Progenitor cell of endocrine pancreas (in vitro differentiated cells): ENCODE measurements around the gene SLC25A26. TPM values are rescaled to one million over a fixed set of nuclear protein-coding genes. Genes with fewer than 3 reads are reported as not detected.

ENCODE experiments used
- DNase-seq: peaks from one replicate; pipeline ENCODE4 v3.0.0; 2021; ENCODE audit warnings: low spot score; ENCODE audit not compliant: unreplicated experiment
- H3K27ac Mint-ChIP-seq: 2 replicates; pipeline ENCODE4 v1.8.0; 2021; ENCODE audit warnings: mild to moderate bottlenecking, moderate library complexity, mixed read lengths
- H3K27me3 Mint-ChIP-seq: 2 replicates; pipeline ENCODE4 v1.8.0; 2021; ENCODE audit warnings: mixed read lengths
- H3K36me3 Mint-ChIP-seq: 2 replicates; pipeline ENCODE4 v1.8.0; 2022; ENCODE audit warnings: mixed read lengths; ENCODE audit not compliant: insufficient read depth
- H3K4me1 Mint-ChIP-seq: 2 replicates; pipeline ENCODE4 v1.8.0; 2021; ENCODE audit warnings: low read depth, mixed read lengths
- H3K4me3 Mint-ChIP-seq: 2 replicates; pipeline ENCODE4 v1.8.0; 2021; ENCODE audit warnings: low read depth, mild to moderate bottlenecking, moderate library complexity, mixed read lengths
- H3K9me3 Mint-ChIP-seq: 2 replicates; pipeline ENCODE4 v1.8.0; 2021; ENCODE audit warnings: low read depth, mixed read lengths
- total RNA-seq: library from RNA; stranded (reverse); gene quantifications from 2 replicates; pipeline ENCODE4 v1.2.1, GENCODE V29; 2021
- TF ChIP-seq, protein P1 (sequence below): fragments of 200-600 bp; sonication (generic); IDR thresholded peaks from one replicate; pipeline ENCODE4 v1.5.0; 2021; ENCODE audit warnings: antibody characterized with exemption, mild to moderate bottlenecking; ENCODE audit not compliant: unreplicated experiment

Gene SLC25A26
- total RNA-seq, 1 donor from 2014 or later, result 18.9 TPM

DNA sequence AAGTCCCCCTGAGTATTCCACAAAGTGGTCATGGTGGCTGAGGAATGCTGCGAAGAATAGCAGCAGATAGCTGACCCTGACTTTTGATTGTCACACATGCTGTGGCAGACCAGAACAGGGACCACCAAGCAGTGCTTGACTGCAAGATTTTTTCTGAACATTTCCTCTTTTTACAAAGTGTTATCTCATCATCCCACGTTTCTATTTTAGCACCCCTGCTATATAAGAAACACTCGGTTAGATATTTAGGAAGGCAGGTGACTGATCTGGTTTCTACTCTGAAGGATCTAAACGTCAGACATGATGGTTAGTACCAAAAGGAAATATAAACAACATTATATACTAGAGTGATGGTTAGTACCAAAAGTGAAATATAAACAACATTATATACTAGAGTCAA lies 9.1 kb downstream of the SLC25A26 start:
- Mint-ChIP-seq H3K4me1 (no peaks in the 10 kb centered on the region), H3K9me3 (no peaks in the 10 kb centered on the region), H3K36me3 (peaks cover 1% of the 10 kb centered on the region), H3K27me3 (no peaks in the 10 kb centered on the region), H3K4me3 (no peak overlapping the region), H3K27ac (no peak overlapping the region)
- TF ChIP-seq, protein P1, sequence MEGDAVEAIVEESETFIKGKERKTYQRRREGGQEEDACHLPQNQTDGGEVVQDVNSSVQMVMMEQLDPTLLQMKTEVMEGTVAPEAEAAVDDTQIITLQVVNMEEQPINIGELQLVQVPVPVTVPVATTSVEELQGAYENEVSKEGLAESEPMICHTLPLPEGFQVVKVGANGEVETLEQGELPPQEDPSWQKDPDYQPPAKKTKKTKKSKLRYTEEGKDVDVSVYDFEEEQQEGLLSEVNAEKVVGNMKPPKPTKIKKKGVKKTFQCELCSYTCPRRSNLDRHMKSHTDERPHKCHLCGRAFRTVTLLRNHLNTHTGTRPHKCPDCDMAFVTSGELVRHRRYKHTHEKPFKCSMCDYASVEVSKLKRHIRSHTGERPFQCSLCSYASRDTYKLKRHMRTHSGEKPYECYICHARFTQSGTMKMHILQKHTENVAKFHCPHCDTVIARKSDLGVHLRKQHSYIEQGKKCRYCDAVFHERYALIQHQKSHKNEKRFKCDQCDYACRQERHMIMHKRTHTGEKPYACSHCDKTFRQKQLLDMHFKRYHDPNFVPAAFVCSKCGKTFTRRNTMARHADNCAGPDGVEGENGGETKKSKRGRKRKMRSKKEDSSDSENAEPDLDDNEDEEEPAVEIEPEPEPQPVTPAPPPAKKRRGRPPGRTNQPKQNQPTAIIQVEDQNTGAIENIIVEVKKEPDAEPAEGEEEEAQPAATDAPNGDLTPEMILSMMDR, result no peak
- no peak for DNase-seq

DNA sequence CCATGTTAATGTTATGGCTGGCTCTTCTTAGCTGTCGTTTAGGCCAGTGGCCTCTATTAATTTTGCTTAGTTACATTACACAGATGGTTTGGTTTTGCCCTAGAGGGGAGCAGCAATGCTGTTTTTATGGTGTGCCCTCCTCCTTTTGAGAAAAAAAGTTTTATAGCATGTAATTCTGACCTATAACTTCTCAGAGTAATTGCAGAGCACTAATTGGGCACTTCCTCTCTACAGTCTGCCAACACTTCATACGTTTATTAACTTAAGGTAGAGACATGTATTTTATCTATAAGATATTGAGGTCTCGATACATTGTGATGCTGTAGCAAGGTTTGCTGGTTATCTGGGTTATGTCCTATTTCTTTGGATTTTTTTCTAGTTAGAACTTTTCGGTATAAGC lies 12.2 kb downstream of the SLC25A26 start:
- no peak overlapping the region for H3K4me3 Mint-ChIP-seq
- H3K27me3 Mint-ChIP-seq, result no peaks in the 10 kb centered on the region
- no peak overlapping the region for H3K27ac Mint-ChIP-seq
- TF ChIP-seq, protein P1, result no peak
- peaks cover 1% of the 10 kb centered on the region for H3K36me3 Mint-ChIP-seq
- peaks cover 2% of the 10 kb centered on the region for H3K4me1 Mint-ChIP-seq
- no peaks in the 10 kb centered on the region for H3K9me3 Mint-ChIP-seq
- no peak for DNase-seq

DNA sequence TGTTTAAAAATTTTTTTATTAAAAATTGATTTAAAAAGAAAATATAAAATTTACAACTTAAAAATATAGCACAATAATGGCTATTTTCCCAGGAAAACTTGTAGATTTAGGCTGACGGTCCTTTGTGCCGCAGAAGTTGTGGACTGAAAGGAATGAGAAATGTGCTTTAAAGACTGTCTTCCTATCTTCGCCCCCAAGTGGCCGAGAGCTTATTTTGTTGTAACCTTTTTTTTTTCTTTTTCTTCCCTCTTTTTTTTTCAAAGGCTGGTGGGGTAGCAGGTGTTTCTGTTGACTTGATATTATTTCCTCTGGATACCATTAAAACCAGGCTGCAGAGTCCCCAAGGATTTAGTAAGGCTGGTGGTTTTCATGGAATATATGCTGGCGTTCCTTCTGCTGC lies 15.5 kb downstream of the SLC25A26 start:
- H3K9me3 Mint-ChIP-seq, result peaks cover 11% of the 10 kb centered on the region
- no peak overlapping the region for H3K4me3 Mint-ChIP-seq
- no peak for DNase-seq
- H3K36me3 Mint-ChIP-seq, result peaks cover 15% of the 10 kb centered on the region
- TF ChIP-seq, protein P1, result peak; percentile 51
- H3K27ac Mint-ChIP-seq, result peak overlapping the region; percentile 36
- H3K27me3 Mint-ChIP-seq, result no peaks in the 10 kb centered on the region
- H3K4me1 Mint-ChIP-seq, result peaks cover 2% of the 10 kb centered on the region

DNA sequence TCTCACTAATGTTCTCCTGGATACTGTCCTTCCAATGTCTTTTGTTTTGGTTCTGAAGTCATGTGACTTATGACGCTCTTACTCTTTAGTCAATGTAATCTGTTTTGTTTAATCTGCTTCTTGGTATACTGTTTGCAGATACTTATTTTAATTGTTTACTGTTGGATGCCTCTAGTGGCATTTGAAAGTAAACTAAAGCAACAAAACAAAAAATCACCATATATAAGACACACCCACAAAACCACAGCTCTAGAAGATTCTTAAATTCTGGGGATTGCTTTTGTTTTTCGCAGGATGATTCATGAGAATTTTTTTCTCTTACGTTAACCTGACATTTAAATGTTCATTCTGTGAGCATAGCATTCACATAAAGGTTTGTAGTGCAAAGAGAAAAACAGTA lies 16.8 kb downstream of the SLC25A26 start:
- Mint-ChIP-seq H3K4me3 (no peak overlapping the region), H3K27me3 (no peaks in the 10 kb centered on the region), H3K9me3 (peaks cover 11% of the 10 kb centered on the region), H3K4me1 (peaks cover 6% of the 10 kb centered on the region), H3K36me3 (peaks cover 15% of the 10 kb centered on the region), H3K27ac (no peak overlapping the region)
- TF ChIP-seq, protein P1, result no peak
- DNase-seq, result no peak

DNA sequence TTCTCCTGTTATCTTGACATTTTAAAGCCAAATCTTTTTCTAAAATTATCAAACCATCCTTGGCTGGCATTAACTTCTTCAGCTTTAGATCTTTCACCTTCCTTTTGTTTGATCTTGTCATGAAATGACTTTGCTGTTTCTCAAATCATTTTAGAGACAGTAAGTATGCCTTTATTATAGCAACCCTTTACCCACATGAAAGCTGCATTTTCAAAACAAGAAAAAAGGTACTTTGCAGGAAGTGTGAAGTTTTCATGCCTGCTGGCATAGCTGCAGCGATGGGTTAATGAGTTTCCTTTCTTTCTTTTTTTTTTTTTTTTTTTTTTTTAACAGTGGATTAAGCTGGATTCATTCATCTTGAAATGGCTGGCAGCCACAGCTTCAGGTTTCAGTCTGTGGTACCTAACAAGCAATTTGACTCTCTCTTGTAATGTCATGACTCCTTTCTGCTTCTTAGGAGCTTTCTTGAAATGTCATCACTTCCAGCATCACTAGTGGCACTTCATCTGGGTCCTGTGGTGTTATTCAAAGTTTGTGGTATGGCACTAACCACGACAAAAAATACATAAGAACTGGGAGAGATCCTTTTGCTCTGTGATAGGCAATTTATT lies 18.8 kb downstream of the SLC25A26 start:
- H3K4me3 Mint-ChIP-seq, result no peak overlapping the region

More for the DNA sequence above, 18.8 kb downstream of the SLC25A26 start:
- DNase-seq, result no peak
- peaks cover 11% of the 10 kb centered on the region for H3K9me3 Mint-ChIP-seq
- peaks cover 22% of the 10 kb centered on the region for H3K36me3 Mint-ChIP-seq
- H3K27me3 Mint-ChIP-seq, result no peaks in the 10 kb centered on the region
- H3K27ac Mint-ChIP-seq, result no peak overlapping the region
- TF ChIP-seq, protein P1, result no peak
- peaks cover 6% of the 10 kb centered on the region for H3K4me1 Mint-ChIP-seq
